K562 (cell line): ENCODE data around the gene TUBB1. TPM values are rescaled to one million over a fixed set of nuclear protein-coding genes. Genes with fewer than 3 reads are reported as not detected.

Experiments
- CREB1 ChIP-seq, 2 experiments: sonication (generic) in 1 of 2; formaldehyde crosslinking in 1 of 2; IDR thresholded peaks; 2 replicates each; pipeline versions ENCODE4 v1.6.1 to v1.8.0; 2012 to 2022; ENCODE audit warnings: inconsistent platforms in 1 of 2, mild to moderate bottlenecking in 1 of 2, missing genetic modification reagents in 1 of 2, moderate library complexity in 1 of 2
- CTBP1 ChIP-seq: fragments of 450-650 bp; IDR thresholded peaks from 2 replicates; pipeline ENCODE4 v1.6.1; 2016; ENCODE audit warnings: borderline replicate concordance
- FOXA3 ChIP-seq, 2 experiments: fragments of 450-650 bp in 1 of 2; sonication (generic) in 1 of 2; formaldehyde crosslinking; IDR thresholded peaks in 1 of 2; conservative IDR thresholded peaks in 1 of 2; 2 replicates each; pipeline versions ENCODE4 v1.4.0 to v1.8.0; 2020 to 2022; ENCODE audit warnings: mild to moderate bottlenecking in 2 of 2, missing genetic modification reagents in 1 of 2
- HMG20A ChIP-seq: fragments of 450-650 bp; formaldehyde crosslinking; conservative IDR thresholded peaks from 2 replicates; pipeline ENCODE4 v1.4.0; 2020; ENCODE audit warnings: mild to moderate bottlenecking, mixed read lengths
- KAT7 ChIP-seq: sonication (generic); formaldehyde crosslinking; IDR thresholded peaks from 2 replicates; pipeline ENCODE4 v1.8.0; 2022; ENCODE audit warnings: missing genetic modification reagents, mild to moderate bottlenecking, borderline replicate concordance
- MTA1 ChIP-seq: fragments of 450-650 bp; IDR thresholded peaks from 2 replicates; pipeline ENCODE4 v1.6.1; 2017; ENCODE audit warnings: borderline replicate concordance
- NBN ChIP-seq: fragments of 450-650 bp; IDR thresholded peaks from 2 replicates; pipeline ENCODE4 v1.6.1; 2016; ENCODE audit warnings: low read depth, mild to moderate bottlenecking
- PCBP1 ChIP-seq: fragments of 200-400 bp; formaldehyde crosslinking; IDR thresholded peaks from 2 replicates; pipeline ENCODE4 v1.6.1; 2018; ENCODE audit warnings: mild to moderate bottlenecking, low read depth, low read length; ENCODE audit not compliant: poor library complexity, severe bottlenecking
- PHF21A ChIP-seq: fragments of 450-650 bp; IDR thresholded peaks from 2 replicates; pipeline ENCODE4 v1.6.1; 2017; ENCODE audit warnings: low read depth, borderline replicate concordance
- POLR2AphosphoS2 ChIP-seq: IDR thresholded peaks from 2 replicates; pipeline ENCODE4 v1.6.1; 2012; ENCODE audit warnings: low read length, improper control_type of control experiment
- POLR2H ChIP-seq: IDR thresholded peaks from 2 replicates; pipeline ENCODE4 v1.6.1; 2016; ENCODE audit warnings: missing genetic modification characterization, low read depth, mild to moderate bottlenecking, control low read depth, missing compliant biosample characterization, moderate library complexity
- RBBP5 ChIP-seq: fragments of 200-600 bp; sonication (generic); IDR thresholded peaks from 2 replicates; pipeline ENCODE4 v1.6.1; 2012; ENCODE audit warnings: borderline replicate concordance, mild to moderate bottlenecking, low read length, control low read depth, inconsistent platforms; ENCODE audit not compliant: insufficient read depth, poor library complexity, severe bottlenecking
- RBFOX2 ChIP-seq: fragments of 200-400 bp; formaldehyde crosslinking; IDR thresholded peaks from 2 replicates; pipeline ENCODE4 v1.6.1; 2017; ENCODE audit warnings: low read depth, mild to moderate bottlenecking, low read length, moderate library complexity
- SLC30A9 ChIP-seq: fragments of 250-450 bp; sonication (Bioruptor Pico); IDR thresholded peaks from 2 replicates; pipeline ENCODE4 v1.8.0; 2022; ENCODE audit warnings: mild to moderate bottlenecking, moderate library complexity
- SMARCA4 ChIP-seq: fragments of 450-650 bp; IDR thresholded peaks from 2 replicates; pipeline ENCODE4 v1.6.1; 2016
- SMARCC2 ChIP-seq: fragments of 450-650 bp; IDR thresholded peaks from 2 replicates; pipeline ENCODE4 v1.6.1; 2017; ENCODE audit warnings: antibody characterized with exemption, moderate library complexity, mild to moderate bottlenecking, low read depth
- SNRNP70 ChIP-seq: fragments of 200-400 bp; formaldehyde crosslinking; optimal IDR thresholded peaks from 2 replicates; pipeline ENCODE3; 2017; ENCODE audit warnings: low read depth, low read length
- ZNF76 ChIP-seq: fragments of 250-450 bp; sonication (Bioruptor Pico); IDR thresholded peaks from 2 replicates; pipeline ENCODE4 v1.4.0; 2020; ENCODE audit warnings: mild to moderate bottlenecking, moderate library complexity, borderline replicate concordance
- polyA plus RNA-seq, 8 experiments: library from polyadenylated mRNA; depleted of rRNA in 4 of 8; stranded (reverse) in 5 of 8; unstranded in 3 of 8; fragments of >200 nt; fragmentation: Nextera tagmentation in 2 of 8; fragmentation: Illumina TruSeq in 1 of 8; extraction: Ambion mirVana in 2 of 8; extraction: Trizol in 1 of 8; gene quantifications; 2 replicates each; pipeline versions ENCODE4 v1.2.1 to v1.2.3, GENCODE V29; 2011 to 2014; ENCODE audit warnings: inconsistent platforms in 1 of 8, missing spikeins in 1 of 8
- total RNA-seq, 7 experiments: library from RNA; depleted of rRNA in 6 of 7; stranded (reverse); fragments of >200 nt in 6 of 7; fragmentation: Illumina TruSeq in 2 of 7; extraction: Trizol in 2 of 7; gene quantifications; 2 replicates each; pipeline versions ENCODE4 v1.2.1 to v1.2.3, GENCODE V29; 2011 to 2021; ENCODE audit warnings: low replicate concordance in 1 of 7
- TF ChIP-seq, protein P1 (sequence below): fragments of 450-650 bp; IDR thresholded peaks from 2 replicates; pipeline ENCODE4 v1.6.1; 2017; ENCODE audit warnings: mild to moderate bottlenecking, moderate library complexity
- TF ChIP-seq, protein P2 (sequence below): sonication (generic); IDR thresholded peaks from 2 replicates; pipeline ENCODE4 v1.6.1; 2016
- TF ChIP-seq, protein P3 (sequence below): fragments of 450-650 bp; formaldehyde crosslinking; IDR thresholded peaks from 2 replicates; pipeline ENCODE4 v1.4.0; 2020; ENCODE audit warnings: mild to moderate bottlenecking, moderate library complexity
- TF ChIP-seq, protein P4 (sequence below): fragments of 250-450 bp; sonication (Bioruptor Pico); IDR thresholded peaks from 2 replicates; pipeline ENCODE4 v1.8.0; 2022; ENCODE audit warnings: inconsistent platforms, mild to moderate bottlenecking, moderate library complexity, borderline replicate concordance

The TUBB1 gene
- total and polyA plus RNA-seq, 9 of the 15 experiments (the other 6 are each of a cell fraction or from before 2014, with no cell fraction given), result 1.5 to 3.9 (median 2.4) TPM

DNA sequence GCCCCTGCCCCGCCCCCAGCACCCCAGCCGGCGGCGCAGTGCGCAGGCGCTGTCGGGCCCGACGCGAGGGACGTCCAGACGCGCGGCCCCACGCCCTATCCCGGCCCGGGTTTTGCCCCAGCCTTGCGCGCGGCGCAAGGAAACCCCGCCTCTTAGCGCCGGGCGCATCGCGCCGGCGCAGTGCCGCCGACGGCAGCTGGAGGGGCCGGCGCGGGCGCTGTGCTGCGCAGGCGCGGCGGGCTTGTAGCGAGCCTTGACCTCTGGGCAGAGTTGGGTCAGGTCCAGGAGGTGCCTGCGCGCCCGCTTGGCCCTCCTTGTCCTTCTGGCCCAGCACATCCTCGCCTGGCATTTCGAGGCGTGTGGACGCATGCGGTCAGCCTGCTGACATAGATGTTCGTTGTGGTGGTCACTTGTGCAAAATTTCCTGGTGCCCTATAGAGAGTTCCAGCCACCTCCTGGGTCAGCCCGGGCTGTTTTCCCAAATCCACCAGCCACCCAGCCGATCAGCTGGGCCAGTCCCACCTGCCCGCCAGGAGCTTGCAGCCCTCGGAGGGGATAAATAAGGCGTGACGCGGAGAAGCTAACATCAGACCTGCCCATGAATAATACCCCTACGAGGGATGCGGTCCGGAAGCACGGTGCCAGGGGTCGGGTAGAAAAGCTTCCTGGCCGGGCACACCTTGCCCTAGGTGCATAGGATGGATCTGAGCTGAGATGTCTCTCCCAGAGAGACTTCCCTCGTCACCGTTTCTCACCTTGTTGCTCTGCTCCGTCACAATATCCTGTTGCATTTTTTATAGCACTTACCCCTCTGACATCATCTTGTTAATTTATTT, 23.8 kb downstream of the TUBB1 start (continued):
- TF ChIP-seq, protein P1, sequence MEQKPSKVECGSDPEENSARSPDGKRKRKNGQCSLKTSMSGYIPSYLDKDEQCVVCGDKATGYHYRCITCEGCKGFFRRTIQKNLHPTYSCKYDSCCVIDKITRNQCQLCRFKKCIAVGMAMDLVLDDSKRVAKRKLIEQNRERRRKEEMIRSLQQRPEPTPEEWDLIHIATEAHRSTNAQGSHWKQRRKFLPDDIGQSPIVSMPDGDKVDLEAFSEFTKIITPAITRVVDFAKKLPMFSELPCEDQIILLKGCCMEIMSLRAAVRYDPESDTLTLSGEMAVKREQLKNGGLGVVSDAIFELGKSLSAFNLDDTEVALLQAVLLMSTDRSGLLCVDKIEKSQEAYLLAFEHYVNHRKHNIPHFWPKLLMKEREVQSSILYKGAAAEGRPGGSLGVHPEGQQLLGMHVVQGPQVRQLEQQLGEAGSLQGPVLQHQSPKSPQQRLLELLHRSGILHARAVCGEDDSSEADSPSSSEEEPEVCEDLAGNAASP, result no peak
- TF ChIP-seq NBN (no peak), PHF21A (no peak), RBFOX2 (peak; percentile 73), SMARCA4 (no peak), SMARCC2 (no peak), PCBP1 (no peak), KAT7 (CRISPR knock-in tag) (no peak), POLR2AphosphoS2 (no peak), POLR2H (tag) (no peak), FOXA3 (CRISPR knock-in tag; conservative IDR thresholded peaks at IDR 0.05 in 1 of 2, IDR thresholded peaks at IDR 0.05 in 1 of 2) (no peak), MTA1 (no peak), CTBP1 (peak; percentile 79), CREB1 (IDR thresholded peaks at IDR 0.05) (peak; percentile 56; the same call in 1 of the 2 replicates), CREB1 (CRISPR knock-in tag; IDR thresholded peaks at IDR 0.05) (no peak), RBBP5 (no peak), ZNF76 (CRISPR knock-in tag) (no peak), SLC30A9 (CRISPR knock-in tag) (no peak), HMG20A (CRISPR knock-in tag) (no peak), SNRNP70 (no peak)
- TF ChIP-seq, protein P2, sequence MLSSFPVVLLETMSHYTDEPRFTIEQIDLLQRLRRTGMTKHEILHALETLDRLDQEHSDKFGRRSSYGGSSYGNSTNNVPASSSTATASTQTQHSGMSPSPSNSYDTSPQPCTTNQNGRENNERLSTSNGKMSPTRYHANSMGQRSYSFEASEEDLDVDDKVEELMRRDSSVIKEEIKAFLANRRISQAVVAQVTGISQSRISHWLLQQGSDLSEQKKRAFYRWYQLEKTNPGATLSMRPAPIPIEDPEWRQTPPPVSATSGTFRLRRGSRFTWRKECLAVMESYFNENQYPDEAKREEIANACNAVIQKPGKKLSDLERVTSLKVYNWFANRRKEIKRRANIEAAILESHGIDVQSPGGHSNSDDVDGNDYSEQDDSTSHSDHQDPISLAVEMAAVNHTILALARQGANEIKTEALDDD, result no peak
- TF ChIP-seq, protein P3, sequence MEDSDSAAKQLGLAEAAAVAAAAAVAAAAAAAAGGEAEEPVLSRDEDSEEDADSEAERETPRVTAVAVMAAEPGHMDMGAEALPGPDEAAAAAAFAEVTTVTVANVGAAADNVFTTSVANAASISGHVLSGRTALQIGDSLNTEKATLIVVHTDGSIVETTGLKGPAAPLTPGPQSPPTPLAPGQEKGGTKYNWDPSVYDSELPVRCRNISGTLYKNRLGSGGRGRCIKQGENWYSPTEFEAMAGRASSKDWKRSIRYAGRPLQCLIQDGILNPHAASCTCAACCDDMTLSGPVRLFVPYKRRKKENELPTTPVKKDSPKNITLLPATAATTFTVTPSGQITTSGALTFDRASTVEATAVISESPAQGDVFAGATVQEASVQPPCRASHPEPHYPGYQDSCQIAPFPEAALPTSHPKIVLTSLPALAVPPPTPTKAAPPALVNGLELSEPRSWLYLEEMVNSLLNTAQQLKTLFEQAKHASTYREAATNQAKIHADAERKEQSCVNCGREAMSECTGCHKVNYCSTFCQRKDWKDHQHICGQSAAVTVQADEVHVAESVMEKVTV (CRISPR knock-in tag), result 0 out of 2 replicates have a peak, but pooled peaks have one; percentile 8
- TF ChIP-seq, protein P4, sequence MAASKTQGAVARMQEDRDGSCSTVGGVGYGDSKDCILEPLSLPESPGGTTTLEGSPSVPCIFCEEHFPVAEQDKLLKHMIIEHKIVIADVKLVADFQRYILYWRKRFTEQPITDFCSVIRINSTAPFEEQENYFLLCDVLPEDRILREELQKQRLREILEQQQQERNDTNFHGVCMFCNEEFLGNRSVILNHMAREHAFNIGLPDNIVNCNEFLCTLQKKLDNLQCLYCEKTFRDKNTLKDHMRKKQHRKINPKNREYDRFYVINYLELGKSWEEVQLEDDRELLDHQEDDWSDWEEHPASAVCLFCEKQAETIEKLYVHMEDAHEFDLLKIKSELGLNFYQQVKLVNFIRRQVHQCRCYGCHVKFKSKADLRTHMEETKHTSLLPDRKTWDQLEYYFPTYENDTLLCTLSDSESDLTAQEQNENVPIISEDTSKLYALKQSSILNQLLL (CRISPR knock-in tag), result no peak
